ENCODE measurements around the gene WDPCP.

DNA sequence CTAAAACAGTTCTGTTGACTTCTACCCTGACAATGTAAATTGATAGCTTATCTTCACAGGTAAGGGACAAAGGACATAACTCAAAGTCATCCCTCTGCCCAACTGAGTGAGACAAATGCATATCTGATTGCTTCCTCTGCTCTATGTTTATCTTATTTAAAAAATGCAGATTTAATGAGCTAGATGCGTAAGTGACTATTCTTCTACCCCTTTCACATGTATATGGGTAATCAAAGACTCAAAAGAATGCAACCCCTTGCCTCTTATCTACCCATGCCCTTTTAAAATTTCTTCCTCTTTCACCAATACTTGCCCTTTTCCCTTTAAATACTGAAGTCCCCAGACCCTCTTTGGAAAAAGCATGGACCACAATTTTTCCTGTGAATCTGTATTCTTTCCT lies 253.4 kb downstream of the WDPCP start:
- TF ChIP-seq SMC3 (IDR thresholded peaks at IDR 0.05; ENCODE audit: low read depth, low read length) = no peak
- no peak for TF ChIP-seq POLR2A (IDR thresholded peaks at IDR 0.05; ENCODE audit: low read depth, low read length)
- TF ChIP-seq, protein P1, sequence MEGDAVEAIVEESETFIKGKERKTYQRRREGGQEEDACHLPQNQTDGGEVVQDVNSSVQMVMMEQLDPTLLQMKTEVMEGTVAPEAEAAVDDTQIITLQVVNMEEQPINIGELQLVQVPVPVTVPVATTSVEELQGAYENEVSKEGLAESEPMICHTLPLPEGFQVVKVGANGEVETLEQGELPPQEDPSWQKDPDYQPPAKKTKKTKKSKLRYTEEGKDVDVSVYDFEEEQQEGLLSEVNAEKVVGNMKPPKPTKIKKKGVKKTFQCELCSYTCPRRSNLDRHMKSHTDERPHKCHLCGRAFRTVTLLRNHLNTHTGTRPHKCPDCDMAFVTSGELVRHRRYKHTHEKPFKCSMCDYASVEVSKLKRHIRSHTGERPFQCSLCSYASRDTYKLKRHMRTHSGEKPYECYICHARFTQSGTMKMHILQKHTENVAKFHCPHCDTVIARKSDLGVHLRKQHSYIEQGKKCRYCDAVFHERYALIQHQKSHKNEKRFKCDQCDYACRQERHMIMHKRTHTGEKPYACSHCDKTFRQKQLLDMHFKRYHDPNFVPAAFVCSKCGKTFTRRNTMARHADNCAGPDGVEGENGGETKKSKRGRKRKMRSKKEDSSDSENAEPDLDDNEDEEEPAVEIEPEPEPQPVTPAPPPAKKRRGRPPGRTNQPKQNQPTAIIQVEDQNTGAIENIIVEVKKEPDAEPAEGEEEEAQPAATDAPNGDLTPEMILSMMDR (conservative IDR thresholded peaks at IDR 0.05; ENCODE audit: low read depth, low read length) = no peak
- no peak for TF ChIP-seq RAD21 (IDR thresholded peaks at IDR 0.05; ENCODE audit: low read length)
- no peak for TF ChIP-seq RCOR1 (IDR thresholded peaks at IDR 0.05; ENCODE audit: insufficient replicate concordance, low read length)

All from IMR-90 (cell line).